ENCODE data around the gene ZNF367. TPM values are rescaled to one million over a fixed set of nuclear protein-coding genes. Genes with fewer than 3 reads are reported as not detected.

The ZNF367 gene
- total RNA-seq, result 8.5 TPM

GRCh38 chr9:96418083-96418919 is at the start of gene ZNF367:
Gene ZNF367 (minus strand): TSS chr9:96418370. CDS start chr9:96418032, 338 bp downstream.

GRCh38 chr9:96449845-96450612 is 31.9 kb upstream of the ZNF367 start, which contains the start of gene HABP4:
Gene HABP4 (plus strand): TSS chr9:96450169. CDS start chr9:96450280, 111 bp downstream.

GRCh38 chr9:96383165-96383942 is 34.8 kb downstream of the ZNF367 start, which contains the start of gene SLC35D2:
Gene SLC35D2 (minus strand): TSS chr9:96383711. CDS start chr9:96383634, 77 bp downstream.

Other genes with a start within 250 kb of the ZNF367 start
- gene HSD17B3, start 116.2 kb downstream of the ZNF367 start, total RNA-seq, result 0.53 TPM
- gene SLC35D2, start 34.7 kb downstream of the ZNF367 start, total RNA-seq, result 23.2 TPM
- gene HABP4, start 31.8 kb upstream of the ZNF367 start, total RNA-seq, result 10.0 TPM
- gene CDC14B, start 201.5 kb upstream of the ZNF367 start, total RNA-seq, result 30.2 TPM
- gene PRXL2C, start 236.9 kb upstream of the ZNF367 start, total RNA-seq, result 11.6 TPM

All from metanephros (tissue), 1 donor.